GM18907 (cell line): Measurements from ENCODE around the gene XPC.
"Not testable (repeated sequence)": the region's sequence is repeated elsewhere in the genome, so short reads cannot be mapped to it uniquely, and the experiment has no call there.

Experiments used
- ATAC-seq: cut with Tn5 transposase; IDR thresholded peaks from one replicate; pipeline ENCODE4 v1.9.1; 2021; ENCODE audit warnings: mild to moderate bottlenecking, moderate library complexity; ENCODE audit not compliant: unreplicated experiment

The XPC gene

GRCh38 chr3:14178247-14179113 lies at the start of gene XPC, which contains the start of gene LSM3:
Gene XPC (minus strand): TSS chr3:14178601. CDS start chr3:14178568, 33 bp downstream.
Gene LSM3 (plus strand): TSS chr3:14178817. CDS start chr3:14178861, 44 bp downstream.
- peak; percentile 95 for ATAC-seq

- ATAC-seq, result no peak
These were observed 49.5 kb upstream of the XPC start for GRCh38 chr3:14227856-14228255.

DNA sequence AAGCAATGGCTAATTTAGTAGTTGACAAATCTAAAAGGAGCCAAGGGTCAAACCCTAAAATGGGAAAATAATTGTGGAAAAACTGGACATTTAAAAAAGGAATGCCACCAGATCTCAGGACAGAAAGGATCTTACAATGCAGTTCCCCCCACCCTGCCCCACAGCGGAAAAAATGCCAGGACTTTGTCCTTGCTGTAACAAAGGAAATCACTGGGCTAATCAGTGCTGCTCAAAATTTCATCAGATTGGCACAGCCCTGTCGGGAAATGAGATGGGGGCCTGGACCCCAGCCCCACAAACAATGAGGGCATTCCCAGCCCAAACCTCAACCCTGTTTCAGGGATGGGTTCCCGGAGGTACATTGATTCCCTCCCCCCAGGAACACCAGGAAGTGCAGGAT lies 48.0 kb upstream of the XPC start:
- not testable (repeated sequence) for ATAC-seq

DNA sequence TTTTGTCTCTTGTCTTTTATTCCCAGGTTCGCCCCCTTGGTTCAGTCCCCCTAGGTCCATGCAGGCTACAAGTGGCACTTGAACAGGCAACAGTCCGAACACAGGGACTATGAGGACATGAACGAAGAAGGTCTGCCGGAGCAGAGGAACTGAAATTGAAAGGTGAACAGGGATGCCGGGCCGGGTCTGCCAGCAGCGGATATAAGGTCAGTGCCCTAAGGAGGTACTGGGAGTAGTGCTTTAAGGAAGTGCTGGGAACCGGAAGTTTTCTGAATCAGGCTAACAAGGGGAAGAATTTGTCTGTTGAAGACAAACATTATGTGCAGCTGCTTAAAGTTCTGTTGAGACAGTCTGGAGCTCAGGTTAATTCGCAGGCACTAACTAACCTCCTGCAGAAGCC lies 47.0 kb upstream of the XPC start:
- no peak for ATAC-seq

DNA sequence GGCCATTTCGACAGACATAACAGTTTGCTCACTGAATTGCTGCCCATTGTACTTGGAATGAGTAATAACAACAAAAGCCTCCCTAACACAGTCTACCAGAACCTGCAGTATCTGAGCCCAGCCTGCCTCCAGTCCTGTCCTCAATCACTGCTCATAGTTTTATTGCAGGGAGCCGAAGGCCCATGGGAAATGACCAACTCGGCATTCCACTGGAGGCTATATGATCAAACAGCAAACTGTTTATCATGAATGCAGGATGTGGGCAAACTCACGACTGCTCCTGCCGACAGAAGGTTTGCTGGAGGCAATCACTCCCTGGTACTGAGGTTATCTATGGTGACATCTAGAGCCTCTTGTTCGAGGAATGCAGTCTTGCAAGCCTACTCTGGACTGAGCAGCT lies 46.5 kb upstream of the XPC start:
- no peak for ATAC-seq

- ATAC-seq, result no peak
These were observed 45.2 kb upstream of the XPC start for GRCh38 chr3:14223595-14223994.

DNA sequence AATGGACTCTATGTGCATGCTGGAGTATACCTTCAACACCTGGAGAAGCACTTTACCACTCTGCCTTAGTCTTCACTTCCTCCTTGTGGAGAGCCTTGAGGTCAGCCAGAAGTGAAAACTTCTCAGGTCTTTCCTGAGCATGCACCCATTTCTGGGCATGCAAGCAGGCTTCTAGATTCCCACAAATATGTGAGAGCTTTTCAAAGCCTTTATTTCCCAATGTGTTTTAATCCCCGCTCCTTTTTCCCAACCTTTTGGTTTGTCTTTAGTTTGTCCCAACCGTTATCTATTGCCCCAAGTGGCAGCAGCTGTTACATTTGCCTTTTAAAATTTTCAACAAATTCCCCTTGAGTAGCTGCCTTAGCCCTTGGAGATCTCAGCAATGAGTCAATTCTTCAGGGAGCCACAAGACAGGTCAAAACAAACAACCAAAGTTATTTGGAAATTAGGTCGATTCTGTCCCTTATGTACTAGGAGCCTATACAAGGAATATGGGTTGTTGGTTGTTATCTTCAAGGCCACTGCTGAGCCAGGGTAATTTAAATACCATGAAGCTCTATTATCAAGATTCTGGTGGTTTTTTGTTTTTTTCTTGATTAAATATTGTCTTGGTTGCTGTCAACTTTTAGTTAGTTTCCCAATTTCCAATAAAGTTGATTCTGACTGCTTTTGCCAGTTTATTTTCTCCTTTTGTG lies 44.6 kb upstream of the XPC start:
- peak; percentile 59 for ATAC-seq

- no peak for ATAC-seq
These were observed 44.1 kb upstream of the XPC start for GRCh38 chr3:14222457-14222856.

- no peak for ATAC-seq
These were observed 43.5 kb upstream of the XPC start for GRCh38 chr3:14221902-14222301.

DNA sequence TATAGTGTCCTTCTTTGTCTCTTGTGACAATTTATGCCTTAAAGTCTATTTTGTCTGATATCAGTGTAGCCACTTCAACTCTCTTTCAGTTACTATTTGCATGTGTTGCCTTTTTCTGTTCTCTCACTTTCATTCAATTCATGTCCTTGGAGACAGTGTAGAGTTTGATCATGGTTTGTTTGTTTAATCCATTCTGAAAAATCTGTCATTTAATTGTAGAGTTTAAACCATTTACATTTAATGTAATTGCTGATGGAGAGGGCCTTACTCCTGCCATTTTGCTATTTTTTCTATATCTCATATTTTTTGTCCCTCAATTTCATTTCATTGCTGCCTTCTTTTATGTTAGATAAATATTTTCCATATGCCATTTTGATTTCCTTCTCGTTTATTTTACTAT lies 42.5 kb upstream of the XPC start:
- no peak for ATAC-seq

- no peak for ATAC-seq
These were observed 40.0 kb upstream of the XPC start for GRCh38 chr3:14218355-14218754.

- no peak for ATAC-seq
These were observed 38.1 kb upstream of the XPC start for GRCh38 chr3:14216257-14217048.

DNA sequence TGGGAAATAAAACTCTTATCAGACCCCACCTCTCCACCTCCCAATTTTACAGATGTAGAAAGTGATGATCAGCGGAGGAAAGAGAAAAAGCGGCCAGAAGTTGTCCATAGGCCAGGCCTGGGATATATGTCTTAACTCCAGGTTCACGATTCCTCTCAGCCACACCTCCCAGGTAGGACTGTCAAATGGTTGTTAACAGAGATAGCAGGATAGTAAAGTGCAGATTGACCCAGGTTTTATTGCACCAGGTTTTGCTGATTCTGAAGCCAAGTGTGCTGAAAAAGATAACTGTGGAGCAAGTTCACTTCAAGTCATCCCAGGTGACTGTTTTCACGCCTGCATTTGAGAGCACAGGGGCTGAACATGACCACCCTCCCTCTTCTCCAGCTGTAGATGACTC lies 36.4 kb upstream of the XPC start:
- ATAC-seq, result no peak

DNA sequence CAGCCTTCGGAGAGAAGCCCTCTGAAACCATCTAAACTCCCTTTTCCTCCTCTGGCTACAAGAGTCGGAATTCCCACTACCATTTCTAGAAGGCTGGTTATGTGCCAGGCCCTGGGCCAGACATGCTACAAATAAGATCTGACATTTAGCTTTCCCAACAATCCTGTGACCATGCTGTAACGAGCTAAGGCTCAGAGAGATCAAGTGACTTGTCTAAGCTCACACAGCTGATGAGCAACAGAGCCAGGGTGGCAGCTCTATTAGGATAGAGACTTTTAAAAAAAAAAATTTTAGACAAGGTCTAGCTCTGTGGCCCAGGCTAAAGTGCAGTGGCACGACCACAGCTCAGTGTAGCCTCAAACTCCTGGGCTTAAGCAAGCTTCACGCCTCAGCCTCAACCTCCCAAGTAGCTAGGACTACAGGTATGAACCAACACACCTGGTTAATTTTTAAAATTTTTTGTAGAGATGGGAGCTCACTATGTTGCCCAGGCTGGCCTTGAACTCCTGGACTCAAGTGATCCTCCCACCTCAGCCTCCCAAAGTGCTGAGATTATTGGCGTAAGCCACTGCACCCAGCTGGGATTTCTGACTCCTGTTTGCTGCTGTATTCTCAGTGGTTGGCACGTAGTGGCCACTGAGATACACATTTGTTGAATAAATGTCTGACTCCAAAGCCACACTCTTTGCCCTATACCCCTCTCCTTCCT lies 34.8 kb upstream of the XPC start:
- ATAC-seq, result no peak

GRCh38 chr3:14212032-14212431 lies 33.6 kb upstream of the XPC start:
- ATAC-seq, result no peak

GRCh38 chr3:14211621-14212020 lies 33.2 kb upstream of the XPC start:
- no peak for ATAC-seq

GRCh38 chr3:14210843-14211594 lies 32.6 kb upstream of the XPC start:
- no peak for ATAC-seq

- no peak for ATAC-seq
These were observed 31.9 kb upstream of the XPC start for GRCh38 chr3:14210290-14210688.

- ATAC-seq, result no peak
These were observed 31.3 kb upstream of the XPC start for GRCh38 chr3:14209581-14210289.
